ENCODE results near the gene SLC14A1.
A peak's percentile ranks its signal among the peaks of the same experiment; 100 is the strongest.
"Not testable (repeated sequence)": the region's sequence is repeated elsewhere in the genome, so short reads cannot be mapped to it uniquely, and the experiment has no call there.

The SLC14A1 gene

GRCh38 chr18:45724601-45725000 lies 620 bp downstream of the SLC14A1 start:
- DNase-seq, result no peak

- no peak for DNase-seq
Measured at GRCh38 chr18:45725336-45725735, 1.4 kb downstream of the SLC14A1 start.

- no peak for DNase-seq
Measured at GRCh38 chr18:45726603-45727002, 2.6 kb downstream of the SLC14A1 start.

DNA sequence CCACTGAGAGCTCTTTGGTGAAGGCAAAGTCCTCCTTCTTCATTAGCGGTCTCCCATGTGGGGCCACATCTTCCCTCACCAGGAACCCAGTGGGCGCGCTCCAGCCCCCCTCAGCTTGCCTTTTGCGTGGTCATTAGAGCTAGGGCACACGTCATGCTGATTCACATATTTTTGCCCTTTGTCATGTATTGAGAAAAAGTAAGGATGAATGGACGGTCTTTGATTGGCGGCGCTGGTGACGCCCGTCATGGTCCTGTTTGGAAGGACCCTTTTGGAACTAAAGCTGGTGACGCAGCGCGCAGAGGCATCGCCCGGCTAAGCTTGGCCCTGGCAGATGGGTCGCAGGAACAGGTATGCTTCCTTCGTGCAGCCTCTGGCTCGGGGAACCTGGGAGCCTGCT lies 3.1 kb downstream of the SLC14A1 start:
- no peak for DNase-seq

GRCh38 chr18:45728336-45729010 lies 4.5 kb downstream of the SLC14A1 start:
- DNase-seq, result no peak

- no peak for DNase-seq
Measured at GRCh38 chr18:45730832-45731575, 7.0 kb downstream of the SLC14A1 start.

- no peak for DNase-seq
Measured at GRCh38 chr18:45731716-45732115, 7.7 kb downstream of the SLC14A1 start.

DNA sequence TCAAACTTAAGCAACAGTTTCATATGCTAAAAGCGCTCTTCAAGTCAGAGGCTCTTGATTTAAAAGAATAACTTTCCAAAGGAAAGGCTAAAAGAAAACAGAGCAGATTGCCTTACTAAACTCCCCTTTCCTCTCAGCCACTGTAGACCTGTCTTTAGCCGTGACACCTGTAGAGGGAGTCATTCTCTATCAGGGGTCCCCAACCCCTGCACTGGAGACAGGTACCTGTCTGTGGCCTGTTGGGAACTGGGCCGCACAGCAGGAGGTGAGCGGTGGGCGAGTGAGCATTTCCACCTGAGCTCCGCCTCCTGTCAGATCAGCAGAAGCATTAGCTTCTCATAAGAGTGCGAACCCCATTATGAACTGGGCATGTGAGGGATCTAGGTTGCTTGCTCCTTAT lies 9.6 kb downstream of the SLC14A1 start:
- no peak for DNase-seq

GRCh38 chr18:45734505-45734904 lies 10.5 kb downstream of the SLC14A1 start:
- no peak for DNase-seq

DNA sequence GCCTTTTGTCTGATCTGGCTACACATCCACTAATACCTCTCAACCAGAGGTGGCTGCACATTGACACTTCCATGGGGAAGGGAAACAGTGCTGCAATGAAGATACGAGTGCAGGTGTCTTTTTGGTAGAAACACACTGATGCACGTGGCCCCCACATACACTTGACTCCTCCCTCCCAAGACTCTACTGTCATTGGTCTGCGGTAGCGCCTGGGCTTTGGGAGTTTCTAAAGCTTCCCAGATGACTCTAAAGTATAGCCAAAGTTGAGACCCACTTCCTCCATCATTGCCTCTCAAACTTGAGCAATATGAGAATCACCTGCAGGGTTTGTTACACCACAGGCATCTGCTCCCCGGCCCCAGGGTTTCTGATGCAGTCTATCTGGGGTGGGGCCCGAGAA lies 11.0 kb downstream of the SLC14A1 start:
- no peak for DNase-seq

DNA sequence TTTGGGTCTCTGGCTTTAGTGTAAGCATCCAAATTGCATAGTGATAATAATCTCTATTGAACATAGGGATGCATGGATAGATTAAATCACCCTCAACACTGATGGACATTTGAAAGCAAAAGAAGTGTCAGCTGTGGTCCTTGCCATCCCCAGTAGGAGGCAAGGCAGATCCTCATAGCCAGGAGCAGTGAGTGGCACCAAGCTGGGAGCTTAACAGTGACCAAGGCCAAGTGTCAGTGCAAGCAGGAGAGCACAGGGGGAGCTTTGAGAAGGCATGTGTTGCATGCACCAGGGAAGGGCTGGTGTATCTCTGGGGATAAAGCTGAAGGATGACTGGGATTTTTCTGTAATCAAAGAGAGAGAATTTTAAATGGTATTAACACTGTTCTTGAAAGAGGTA lies 14.7 kb downstream of the SLC14A1 start:
- no peak for DNase-seq

- DNase-seq, result no peak
Measured at GRCh38 chr18:45739268-45739667, 15.3 kb downstream of the SLC14A1 start.

DNA sequence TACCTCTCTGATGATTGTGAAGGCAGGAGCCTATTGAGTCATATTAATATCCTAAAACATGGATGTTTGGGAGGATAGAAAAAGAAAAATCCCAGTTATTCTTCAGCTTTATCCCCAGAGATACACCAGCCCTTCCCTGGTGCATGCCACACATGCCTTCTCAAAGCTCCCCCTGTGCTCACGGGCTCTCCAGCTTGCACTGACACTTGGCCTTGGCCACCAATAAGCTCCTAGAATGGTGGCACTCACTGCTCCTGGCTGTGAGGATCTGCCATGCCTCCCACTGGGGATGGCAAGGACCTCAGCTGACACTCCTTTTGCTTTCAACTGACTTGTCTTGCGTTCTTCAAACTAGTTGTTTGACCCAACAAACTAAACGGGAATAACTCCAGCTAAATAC lies 15.9 kb downstream of the SLC14A1 start:
- DNase-seq, result no peak

- no peak for DNase-seq
Measured at GRCh38 chr18:45741056-45741455, 17.1 kb downstream of the SLC14A1 start.

DNA sequence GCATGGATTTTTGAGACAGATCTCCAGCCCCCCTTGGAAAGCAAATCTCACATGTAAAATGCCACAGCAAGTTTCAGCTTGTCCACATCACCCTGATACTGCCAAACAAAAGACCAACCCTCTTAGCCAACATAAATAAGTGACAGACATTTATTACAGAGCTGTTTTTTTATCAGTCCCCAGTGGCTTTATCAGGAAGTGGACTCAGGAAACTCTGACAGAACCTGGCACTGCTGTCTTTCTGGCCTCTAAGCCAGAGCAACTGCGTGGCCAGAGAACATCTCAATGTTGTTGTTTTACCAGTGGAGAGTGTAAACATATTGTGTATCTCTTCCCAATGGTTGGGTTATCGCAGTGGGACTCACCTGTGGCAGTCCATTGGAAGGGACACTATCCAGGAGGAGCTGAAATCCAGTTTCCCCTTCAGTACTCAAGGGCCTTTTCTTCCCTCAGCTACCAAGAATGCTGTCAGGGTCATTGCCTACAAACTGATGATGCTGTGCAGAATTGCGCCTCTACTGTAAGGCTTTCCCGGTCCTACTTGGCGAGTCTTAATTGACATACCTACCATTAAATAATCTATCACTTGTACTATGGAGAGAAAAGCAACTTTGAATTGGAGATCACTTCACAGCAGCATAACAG lies 22.0 kb downstream of the SLC14A1 start:
- DNase-seq, result no peak

DNA sequence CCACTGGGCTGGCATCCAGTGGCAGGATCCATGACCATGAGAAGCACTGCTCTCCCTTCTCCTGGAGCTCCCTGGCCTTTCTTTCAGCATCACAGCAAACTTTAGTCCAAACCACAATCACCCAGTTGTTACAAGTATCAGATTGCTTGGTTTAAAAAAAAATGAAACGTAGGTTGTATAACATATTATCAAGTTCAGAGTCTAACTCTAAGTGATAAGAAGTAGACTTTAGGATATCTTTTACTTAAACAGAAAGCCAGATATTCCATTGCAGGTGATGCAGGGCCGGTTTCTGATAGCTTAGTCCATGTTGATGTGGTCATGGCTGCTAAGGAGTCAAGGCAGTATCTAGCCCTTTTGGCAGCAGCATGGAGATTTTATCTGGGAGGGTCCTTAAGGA lies 24.5 kb downstream of the SLC14A1 start:
- no peak for DNase-seq

- peak; percentile 12 for DNase-seq
Measured at GRCh38 chr18:45749918-45750689, 26.1 kb downstream of the SLC14A1 start.

DNA sequence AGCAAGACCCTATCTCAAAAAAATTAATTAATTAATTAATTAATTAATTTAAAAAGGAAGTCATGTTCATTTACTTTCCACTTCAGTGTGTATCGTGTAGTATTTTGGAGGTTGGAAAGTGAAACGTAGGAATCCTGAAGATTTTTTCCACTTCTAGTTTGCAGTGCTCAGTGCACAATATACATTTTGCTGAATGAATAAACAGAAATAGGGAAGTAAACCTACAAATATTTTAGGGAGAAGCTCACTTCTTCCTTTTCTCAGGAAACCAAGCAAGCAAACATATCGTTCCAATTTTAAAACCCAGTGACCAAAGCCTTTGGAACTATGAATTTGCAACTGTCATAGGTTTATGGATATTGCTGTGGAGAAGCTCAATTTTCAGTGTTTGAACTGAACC lies 27.8 kb downstream of the SLC14A1 start:
- no peak for DNase-seq

GRCh38 chr18:45752681-45753080 lies 28.7 kb downstream of the SLC14A1 start:
- no peak for DNase-seq

- DNase-seq, result no peak
Measured at GRCh38 chr18:45753286-45753685, 29.3 kb downstream of the SLC14A1 start.

- peak; percentile 39 for DNase-seq
Measured at GRCh38 chr18:45755934-45756333, 32.0 kb downstream of the SLC14A1 start.

DNA sequence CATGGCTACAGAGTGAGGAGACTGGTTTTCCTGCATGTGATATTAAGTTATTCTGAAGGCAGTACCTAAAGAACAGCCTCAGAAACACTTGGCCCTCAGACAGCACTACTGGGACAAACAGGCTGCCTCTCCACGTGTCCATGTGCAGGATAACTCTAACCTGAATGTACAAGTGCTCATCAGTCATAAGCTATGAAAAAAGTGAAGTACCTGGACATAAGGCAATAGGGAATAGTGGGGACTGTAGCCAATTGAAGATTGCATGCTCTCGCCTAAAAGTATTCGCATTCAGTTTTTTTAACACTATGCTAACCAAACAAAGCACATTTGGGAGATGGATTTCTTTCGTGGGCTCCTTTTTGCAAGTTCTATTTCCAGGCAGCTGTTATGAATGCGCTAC lies 33.0 kb downstream of the SLC14A1 start:
- DNase-seq, result no peak

- not testable (repeated sequence) for DNase-seq
Measured at GRCh38 chr18:45757644-45758043, 33.7 kb downstream of the SLC14A1 start.

Measured in eye (tissue), 1 donor.